Amygdala (tissue), 56 donors: ENCODE data around the gene TPTE.
"Not testable (repeated sequence)": the region's sequence is repeated elsewhere in the genome, so short reads cannot be mapped to it uniquely, and the experiment has no call there.

Experiments
- DNase-seq, 56 donors: peaks; one replicate each; lab custom pipeline; 2025; lab: John Stamatoyannopoulos, UW

The TPTE gene

GRCh38 chr21:10521091-10521598 is at the start of gene TPTE:
Gene TPTE (plus strand): TSS chr21:10521583. CDS start chr21:10538724, 17,141 bp downstream.
- DNase-seq: no peak

- not testable (repeated sequence) for DNase-seq
These were observed 49.4 kb upstream of the TPTE start for GRCh38 chr21:10471999-10472398.

DNA sequence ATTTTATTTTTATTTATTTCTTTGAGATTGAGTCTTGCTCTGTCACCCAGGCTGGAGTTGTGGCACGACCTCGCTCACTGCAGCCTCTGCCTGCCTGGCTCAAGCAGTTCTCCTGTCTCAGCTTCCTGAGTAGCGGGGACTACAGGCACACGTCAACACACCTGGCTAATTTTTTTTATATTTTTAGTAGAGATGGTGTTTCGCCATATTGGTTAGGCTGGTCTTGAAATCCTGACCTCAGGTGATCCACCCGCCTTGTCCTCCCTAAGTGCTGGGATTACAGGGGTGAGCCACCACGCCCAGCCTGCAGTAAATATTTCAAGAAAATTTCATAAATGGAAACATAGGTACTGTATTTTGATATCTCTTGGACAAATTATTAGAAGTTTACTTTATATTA is 43.6 kb upstream of the TPTE start:
- not testable (repeated sequence) for DNase-seq

GRCh38 chr21:10479875-10480274 is 41.5 kb upstream of the TPTE start:
- DNase-seq: not testable (repeated sequence)

DNA sequence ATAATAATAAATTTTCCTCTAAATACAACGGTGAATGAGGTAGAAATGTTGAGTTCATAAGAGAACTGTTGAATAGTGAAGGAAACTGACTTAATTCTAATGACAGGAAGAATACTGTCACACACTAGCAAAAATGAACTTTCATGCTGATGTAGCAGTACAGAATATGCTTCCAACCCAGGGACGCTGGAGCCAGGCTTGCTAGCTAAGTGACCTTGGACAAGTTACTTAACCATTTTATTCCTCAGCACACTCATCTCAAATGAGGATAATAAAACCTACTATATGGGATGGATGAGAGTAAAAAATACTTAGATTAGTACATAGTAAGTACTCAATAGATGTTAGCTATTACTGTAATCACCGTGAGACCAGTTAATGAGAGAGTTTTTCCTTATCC is 36.5 kb upstream of the TPTE start:
- not testable (repeated sequence) for DNase-seq

GRCh38 chr21:10490453-10490852 is 30.9 kb upstream of the TPTE start:
- DNase-seq: not testable (repeated sequence)

DNA sequence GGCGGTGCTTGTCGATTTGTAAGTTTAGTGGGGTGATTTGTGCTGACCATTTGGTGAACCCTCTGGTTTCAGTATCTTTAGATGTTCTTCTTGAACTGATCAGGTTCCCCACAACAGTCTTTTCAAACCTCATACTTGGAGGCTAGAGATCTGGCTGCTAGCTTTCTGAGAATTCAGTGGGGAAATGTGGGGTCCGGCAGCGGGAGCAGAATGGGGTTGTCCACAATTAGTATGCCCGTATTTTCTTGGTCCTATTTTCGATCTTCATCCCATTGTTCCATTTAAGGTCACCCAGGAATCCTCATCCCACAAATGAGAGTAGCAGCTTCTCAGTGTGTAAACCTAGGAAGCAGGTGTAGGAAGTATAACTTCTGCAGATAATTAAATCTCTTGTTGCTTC is 10.3 kb upstream of the TPTE start:
- DNase-seq: no peak

- DNase-seq: not testable (repeated sequence)
These were observed 4.5 kb upstream of the TPTE start for GRCh38 chr21:10516889-10517288.

DNA sequence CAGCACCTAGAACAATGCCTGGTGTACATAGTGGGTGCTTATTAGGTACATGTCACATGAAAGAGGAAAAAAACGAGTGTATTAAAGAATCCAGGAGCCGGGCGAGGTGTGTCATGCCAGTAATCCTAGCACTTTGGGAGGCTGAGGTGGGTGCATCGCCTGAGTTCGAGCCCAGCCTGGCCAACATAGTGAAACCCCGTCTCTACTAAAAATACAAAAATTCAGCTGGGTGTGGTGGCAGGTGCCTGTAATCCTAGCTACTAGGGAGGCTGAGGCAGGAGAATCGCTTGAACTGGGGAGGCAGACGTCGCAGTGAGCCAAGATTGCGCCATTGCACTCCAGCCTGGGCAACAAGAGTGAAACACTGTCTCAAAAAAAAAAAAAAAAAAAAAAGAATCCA is 3.5 kb upstream of the TPTE start:
- DNase-seq: not testable (repeated sequence)

DNA sequence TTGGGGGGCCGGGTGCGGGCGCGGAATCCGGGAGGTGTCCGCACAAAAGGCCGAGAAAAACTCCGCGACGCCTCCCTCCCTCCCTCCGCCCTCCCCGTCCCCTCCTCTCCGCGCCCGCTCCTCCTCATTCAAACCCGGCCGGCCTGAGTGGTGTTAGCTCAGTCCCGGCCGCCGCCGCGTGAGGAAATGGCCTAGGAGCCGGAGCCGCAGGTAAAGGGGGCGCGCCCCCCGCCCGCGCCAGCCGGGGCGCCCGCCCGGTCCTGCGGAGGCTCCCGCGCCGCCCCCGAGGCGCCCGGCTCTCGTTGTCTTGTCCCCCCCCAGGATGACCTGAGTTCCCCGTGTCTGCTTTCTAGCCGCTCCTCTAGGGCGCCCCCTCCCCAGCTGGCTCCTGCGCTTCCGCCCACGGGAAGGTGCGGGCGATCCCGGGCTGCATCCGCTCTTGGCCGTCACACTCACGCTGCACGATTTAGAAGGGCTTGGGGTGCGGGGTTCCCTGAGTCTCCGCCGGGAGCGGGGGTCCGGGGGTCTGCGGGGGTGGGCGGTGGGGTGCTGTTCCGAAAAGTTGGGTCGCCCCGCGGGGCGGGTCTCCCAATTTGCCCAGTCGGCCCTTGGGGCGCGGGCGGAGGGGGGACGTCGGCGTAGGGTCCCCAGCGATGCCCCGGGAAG is 585 bp downstream of the TPTE start:
- not testable (repeated sequence) for DNase-seq

GRCh38 chr21:10539956-10540355 is 18.6 kb downstream of the TPTE start:
- no peak for DNase-seq

DNA sequence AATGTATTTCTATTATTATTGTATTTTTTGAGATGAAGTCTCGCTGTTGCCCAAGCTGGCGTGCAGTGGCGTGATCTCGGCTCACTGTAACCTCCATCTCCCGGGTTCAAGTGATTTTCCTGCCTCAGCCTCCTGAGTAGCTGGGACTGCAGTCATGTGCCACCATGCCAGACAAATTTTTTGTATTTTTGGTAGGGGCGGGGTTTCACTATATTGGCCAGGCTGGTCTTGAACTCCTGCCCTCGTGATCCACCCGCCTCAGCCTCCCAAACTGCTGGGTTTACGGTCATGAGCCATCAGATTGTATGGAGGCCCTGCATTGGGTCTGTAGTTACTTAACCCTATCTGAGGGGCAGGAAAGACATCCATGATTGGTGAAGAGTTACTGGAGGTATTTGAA is 23.0 kb downstream of the TPTE start:
- DNase-seq: not testable (repeated sequence)

- not testable (repeated sequence) for DNase-seq
These were observed 26.5 kb downstream of the TPTE start for GRCh38 chr21:10547868-10548267.

GRCh38 chr21:10548331-10548954 is 27.1 kb downstream of the TPTE start:
- not testable (repeated sequence) for DNase-seq

DNA sequence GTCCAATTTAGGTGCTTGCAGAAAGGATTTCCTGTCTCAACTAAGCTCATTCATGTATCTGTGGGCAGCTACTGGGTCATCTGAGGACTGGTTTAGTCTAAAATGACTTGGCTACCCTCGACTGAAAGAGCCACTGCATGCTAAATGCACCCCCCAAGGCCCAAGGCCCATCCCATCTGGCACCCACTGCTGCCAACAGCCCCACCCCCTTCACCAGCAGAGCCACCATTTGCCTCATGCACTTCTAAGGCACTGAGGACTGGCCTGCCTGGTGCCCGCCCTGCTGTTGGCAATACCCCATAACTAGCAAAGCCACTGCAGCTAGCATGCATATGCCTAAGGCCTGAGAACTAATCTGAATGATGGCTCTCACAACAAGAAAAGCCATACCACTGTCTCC is 49.4 kb downstream of the TPTE start:
- DNase-seq: not testable (repeated sequence)

- not testable (repeated sequence) for DNase-seq
These were observed 53.3 kb downstream of the TPTE start for GRCh38 chr21:10574531-10575310.

GRCh38 chr21:10575311-10575667 is 53.9 kb downstream of the TPTE start:
- DNase-seq: no peak

DNA sequence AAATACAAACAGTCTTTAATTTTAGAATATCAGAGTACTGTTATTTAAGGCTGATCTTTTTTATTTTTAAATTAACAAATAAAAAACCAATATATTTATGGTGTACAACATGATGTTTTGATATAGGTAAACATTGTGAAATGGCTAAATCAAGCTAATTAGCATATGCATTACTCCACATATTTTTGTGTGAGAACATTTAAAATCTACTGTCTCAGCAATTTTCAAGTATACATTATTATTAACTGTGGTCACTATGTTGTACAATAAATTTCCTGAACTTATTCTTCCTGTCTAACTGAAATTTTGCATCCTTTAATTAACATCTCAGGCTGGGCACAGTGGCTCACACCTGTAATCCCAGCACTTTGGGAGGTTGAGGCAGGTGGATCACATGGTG is 57.5 kb downstream of the TPTE start:
- not testable (repeated sequence) for DNase-seq

DNA sequence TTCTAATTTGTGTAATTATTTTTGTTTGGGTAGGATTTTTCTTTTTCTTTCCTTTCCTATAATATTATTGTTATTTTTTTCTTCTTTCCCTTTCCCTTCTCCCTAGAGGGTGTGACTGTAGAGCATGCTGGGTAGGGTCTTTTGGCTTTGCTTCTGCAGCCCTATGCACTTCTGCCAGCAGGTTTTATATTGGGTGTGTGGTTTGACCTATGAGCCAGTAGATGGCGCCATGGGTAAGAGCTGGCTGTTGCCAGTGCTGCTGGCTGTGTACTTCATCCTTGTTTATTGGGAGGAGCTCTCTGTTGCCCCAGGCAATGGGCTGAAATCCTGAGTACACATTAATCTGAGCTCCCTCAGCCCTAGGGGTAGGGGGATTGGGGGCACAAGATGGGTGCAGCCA is 67.7 kb downstream of the TPTE start:
- DNase-seq: not testable (repeated sequence)

- DNase-seq: not testable (repeated sequence)
These were observed 85.7 kb downstream of the TPTE start for GRCh38 chr21:10607074-10607473.

DNA sequence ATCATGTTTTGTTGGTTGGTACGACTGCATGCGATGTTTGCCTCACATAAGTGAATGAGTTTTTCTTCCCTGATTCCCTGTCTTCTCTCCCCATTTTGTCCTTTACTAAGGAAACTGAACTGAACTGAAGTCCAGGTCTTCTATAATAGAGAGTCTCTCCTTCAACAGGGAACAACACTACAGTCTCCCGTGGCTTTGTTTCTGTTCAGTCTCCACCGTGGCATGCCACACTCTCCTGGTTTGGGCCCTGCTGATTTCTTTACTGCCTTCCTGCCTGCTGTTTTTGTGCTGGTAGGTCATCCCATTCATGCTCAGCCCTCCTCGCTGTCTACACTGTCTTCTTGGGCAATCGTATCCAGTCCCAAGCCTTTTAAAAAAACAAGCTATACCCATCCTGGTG is 92.9 kb downstream of the TPTE start:
- not testable (repeated sequence) for DNase-seq
